OCI-LY3 (cell line): ENCODE measurements around the gene SNAPC4.

Source experiments
- CTCF ChIP-seq: fragments of 200-600, 300-600 bp; sonication (generic); IDR thresholded peaks from 2 replicates; pipeline ENCODE4 v1.5.1; 2014; ENCODE audit warnings: antibody characterized with exemption, low read length, low read depth
- EZH2phosphoT487 ChIP-seq: fragments of 200-600 bp; shearing (Covaris generic); IDR thresholded peaks from 2 replicates; pipeline ENCODE4 v1.6.1; 2018; ENCODE audit warnings: antibody characterized with exemption, mixed run types, low read depth

- TF ChIP-seq CTCF (no peak), EZH2phosphoT487 (no peak)
Measured at GRCh38 chr9:136407911-136408310, 7.9 kb upstream of the SNAPC4 start.
